Vagina (tissue), 2 donors: Measurements from ENCODE around the gene PHACTR4.

Experiments used
- POLR2A ChIP-seq, 2 donors: fragments of 450-650 bp; IDR thresholded peaks; one replicate each; pipeline ENCODE4 v1.6.1; 2017; ENCODE audit warnings: antibody characterized with exemption in 2 of 2, mild to moderate bottlenecking in 2 of 2, moderate library complexity in 2 of 2
- POLR2AphosphoS5 ChIP-seq, 2 donors: sonication (generic); formaldehyde crosslinking; IDR thresholded peaks; one replicate each; pipeline ENCODE4 v1.9.0; 2017; ENCODE audit warnings: antibody characterized with exemption in 2 of 2, mild to moderate bottlenecking in 2 of 2, low read depth in 1 of 2; ENCODE audit not compliant: insufficient read depth in 1 of 2
- TF ChIP-seq, protein P1 (sequence below), 3 experiments: fragments of 450-650 bp in 2 of 3; fragments of 200-600 bp in 1 of 3; sonication (generic) in 1 of 3; IDR thresholded peaks; one replicate each; pipeline ENCODE4 v1.5.1; 2017 to 2019; ENCODE audit warnings: antibody characterized with exemption in 3 of 3, mild to moderate bottlenecking in 2 of 3, moderate library complexity in 2 of 3

DNA sequence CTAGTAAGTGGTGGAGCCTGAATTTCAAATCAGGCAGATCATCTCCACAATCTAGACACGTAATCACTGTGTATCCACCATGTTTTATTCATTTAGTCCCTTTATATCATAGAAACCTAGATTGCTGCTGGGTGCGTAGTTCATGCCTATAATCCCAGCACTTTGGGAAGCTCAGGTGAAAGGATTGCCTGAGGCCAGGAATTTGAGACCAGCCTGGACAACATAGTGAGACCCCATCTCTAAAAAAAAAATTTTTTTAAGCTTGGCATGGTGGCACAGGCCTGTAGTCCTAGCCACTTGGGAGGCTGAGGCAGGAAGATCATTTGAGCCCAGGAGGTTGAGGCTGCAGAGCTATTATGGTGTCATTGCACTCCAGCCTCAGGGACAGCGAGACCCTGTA, 30.6 kb upstream of the PHACTR4 start:
- TF ChIP-seq POLR2A (IDR thresholded peaks at IDR 0.05), result no peak
- TF ChIP-seq, protein P1, sequence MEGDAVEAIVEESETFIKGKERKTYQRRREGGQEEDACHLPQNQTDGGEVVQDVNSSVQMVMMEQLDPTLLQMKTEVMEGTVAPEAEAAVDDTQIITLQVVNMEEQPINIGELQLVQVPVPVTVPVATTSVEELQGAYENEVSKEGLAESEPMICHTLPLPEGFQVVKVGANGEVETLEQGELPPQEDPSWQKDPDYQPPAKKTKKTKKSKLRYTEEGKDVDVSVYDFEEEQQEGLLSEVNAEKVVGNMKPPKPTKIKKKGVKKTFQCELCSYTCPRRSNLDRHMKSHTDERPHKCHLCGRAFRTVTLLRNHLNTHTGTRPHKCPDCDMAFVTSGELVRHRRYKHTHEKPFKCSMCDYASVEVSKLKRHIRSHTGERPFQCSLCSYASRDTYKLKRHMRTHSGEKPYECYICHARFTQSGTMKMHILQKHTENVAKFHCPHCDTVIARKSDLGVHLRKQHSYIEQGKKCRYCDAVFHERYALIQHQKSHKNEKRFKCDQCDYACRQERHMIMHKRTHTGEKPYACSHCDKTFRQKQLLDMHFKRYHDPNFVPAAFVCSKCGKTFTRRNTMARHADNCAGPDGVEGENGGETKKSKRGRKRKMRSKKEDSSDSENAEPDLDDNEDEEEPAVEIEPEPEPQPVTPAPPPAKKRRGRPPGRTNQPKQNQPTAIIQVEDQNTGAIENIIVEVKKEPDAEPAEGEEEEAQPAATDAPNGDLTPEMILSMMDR (IDR thresholded peaks at IDR 0.05), result no peak
- no peak for TF ChIP-seq POLR2AphosphoS5 (IDR thresholded peaks at IDR 0.05; ENCODE audit: insufficient read depth in 1 of 2, low read depth in 1 of 2)
